ENCODE data around the gene SLC2A13. TPM values are rescaled to one million over a fixed set of nuclear protein-coding genes. Genes with fewer than 3 reads are reported as not detected.

The SLC2A13 gene
- total RNA-seq, 1 experiment from 2014 or later, result 15.3 TPM

- TF ChIP-seq TP53 (CRISPR knock-in tag; IDR thresholded peaks at IDR 0.05), result no peak
- TF ChIP-seq NFE2L1 (CRISPR knock-in tag; IDR thresholded peaks at IDR 0.05), result no peak
- TF ChIP-seq CTCF (IDR thresholded peaks at IDR 0.05), result no peak
- TF ChIP-seq ETV6 (CRISPR knock-in tag; IDR thresholded peaks at IDR 0.05), result no peak
- TF ChIP-seq ZMAT4 (CRISPR knock-in tag; IDR thresholded peaks at IDR 0.05), result no peak
- no peak for TF ChIP-seq FOXK1 (CRISPR knock-in tag; IDR thresholded peaks at IDR 0.05)
Measured at GRCh38 chr12:40144023-40144422, 38.1 kb upstream of the SLC2A13 start (continued).

- Mint-ChIP-seq H3K27ac (no peak overlapping the region), H3K9me3 (no peaks in the 10 kb centered on the region; the same call in 1 of the 2 replicates), H3K27me3 (ENCODE audit: low read depth) (no peaks in the 10 kb centered on the region), H3K4me1 (no peaks in the 10 kb centered on the region), H3K4me3 (no peak overlapping the region), H3K36me3 (no peaks in the 10 kb centered on the region)
- ChIA-PET POLR2A (no interaction called here), CTCF (no interaction called here)
- no peak for DNase-seq (ENCODE audit: low spot score)
- no peak for ATAC-seq
- no peak for TF ChIP-seq ELF4 (CRISPR knock-in tag; IDR thresholded peaks at IDR 0.05; ENCODE audit: low read depth)
- TF ChIP-seq NFATC4 (CRISPR knock-in tag; IDR thresholded peaks at IDR 0.05), result no peak
- no peak for TF ChIP-seq ZNF512 (CRISPR knock-in tag; IDR thresholded peaks at IDR 0.05; ENCODE audit: borderline replicate concordance)
- TF ChIP-seq NFYB (CRISPR knock-in tag; conservative IDR thresholded peaks at IDR 0.05; ENCODE audit: low read depth), result no peak
- TF ChIP-seq MXD4 (CRISPR knock-in tag; IDR thresholded peaks at IDR 0.05; ENCODE audit: borderline replicate concordance), result no peak
- TF ChIP-seq ZNF317 (CRISPR knock-in tag; IDR thresholded peaks at IDR 0.05; ENCODE audit: borderline replicate concordance, low read depth), result no peak
- TF ChIP-seq JUN (CRISPR knock-in tag; IDR thresholded peaks at IDR 0.05), result no peak
- no peak for TF ChIP-seq ZNF671 (CRISPR knock-in tag; IDR thresholded peaks at IDR 0.05)
- no peak for TF ChIP-seq ZBTB43 (CRISPR knock-in tag; IDR thresholded peaks at IDR 0.05)
- no peak for TF ChIP-seq PREB (CRISPR knock-in tag; IDR thresholded peaks at IDR 0.05; ENCODE audit: borderline replicate concordance)
- TF ChIP-seq NR2C2 (CRISPR knock-in tag; IDR thresholded peaks at IDR 0.05), result no peak
- no peak for TF ChIP-seq ATF3 (CRISPR knock-in tag; conservative IDR thresholded peaks at IDR 0.05)
- no peak for TF ChIP-seq FOXP1 (CRISPR knock-in tag; IDR thresholded peaks at IDR 0.05; ENCODE audit: borderline replicate concordance)
- TF ChIP-seq HMGXB4 (CRISPR knock-in tag; IDR thresholded peaks at IDR 0.05), result no peak
- TF ChIP-seq E2F1 (CRISPR knock-in tag; IDR thresholded peaks at IDR 0.05), result no peak
- TF ChIP-seq CBFB (CRISPR knock-in tag; IDR thresholded peaks at IDR 0.05; ENCODE audit: low read depth), result no peak
- TF ChIP-seq ETV6 (CRISPR knock-in tag; IDR thresholded peaks at IDR 0.05), result no peak
Measured at GRCh38 chr12:40142001-40142744, 36.3 kb upstream of the SLC2A13 start.
